Ramos (cell line): ENCODE data around the gene MEGF10.

Experiments used
- in situ Hi-C: fragments of 300-500 bp; cut with MboI; formaldehyde crosslinking; loops from one replicate; pipeline ENCODE4 v1.14.3; 2022; ENCODE audit warnings: low sequenced_read_pairs; ENCODE audit not compliant: unreplicated experiment

Gene MEGF10

DNA sequence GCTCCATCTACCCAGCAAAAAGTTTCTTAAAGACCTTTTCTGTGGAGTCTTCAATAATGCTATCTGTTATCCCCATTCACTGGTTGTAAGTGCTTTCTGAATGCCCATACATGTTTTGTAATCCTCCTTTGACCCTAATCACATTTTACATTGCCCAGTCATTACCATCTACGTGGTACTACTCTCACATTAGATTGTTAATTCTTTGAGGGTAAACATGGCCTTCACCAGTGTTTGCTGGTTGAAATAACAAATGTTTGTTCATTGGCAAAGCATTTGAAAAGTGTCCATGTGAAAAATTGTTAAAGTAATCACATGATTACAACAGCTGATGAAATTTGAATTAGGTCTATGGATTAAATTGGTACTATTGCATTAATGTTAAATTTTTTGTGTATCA, 31.8 kb downstream of the MEGF10 start:
- in situ Hi-C loops: no loop called here

DNA sequence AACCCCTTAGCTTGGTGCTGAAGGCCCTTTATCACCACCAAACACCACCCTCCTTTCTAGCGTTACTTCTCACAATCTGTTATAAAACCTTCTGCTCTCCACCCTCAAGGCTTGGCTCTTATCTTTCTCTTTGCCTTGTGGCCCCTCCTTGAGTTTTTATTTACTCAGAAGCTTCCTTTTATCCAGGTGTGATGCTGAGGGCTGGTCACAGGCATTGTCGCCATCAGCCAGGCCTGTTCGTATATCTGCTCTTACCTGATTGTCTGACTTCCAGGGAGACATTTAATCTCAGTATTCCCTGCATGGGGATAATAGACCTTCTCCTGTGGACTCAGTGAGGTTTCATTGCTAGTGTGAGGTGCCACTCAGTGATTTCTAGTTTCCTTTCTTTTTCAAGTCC, 34.2 kb downstream of the MEGF10 start:
- in situ Hi-C loops: no loop called here

DNA sequence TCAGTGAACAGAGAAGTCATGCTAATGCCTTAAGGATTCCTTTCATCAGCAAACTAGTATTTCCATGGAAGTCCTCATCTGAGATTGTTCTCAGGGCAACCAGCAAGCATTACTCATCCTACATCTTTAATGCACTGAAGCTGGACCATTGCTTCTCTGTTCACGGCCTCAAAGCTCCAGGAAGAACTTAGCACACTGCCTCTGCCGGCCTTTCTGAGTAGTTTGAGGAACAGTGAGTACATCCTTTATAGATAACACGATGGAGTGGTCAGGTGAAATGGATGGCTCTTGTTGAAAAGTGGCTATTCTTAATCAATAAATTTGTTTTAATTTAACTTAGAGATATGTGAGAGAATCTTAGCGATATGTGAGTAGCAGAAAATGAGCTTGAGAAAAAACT, 35.8 kb downstream of the MEGF10 start:
- in situ Hi-C loops: no loop called here

DNA sequence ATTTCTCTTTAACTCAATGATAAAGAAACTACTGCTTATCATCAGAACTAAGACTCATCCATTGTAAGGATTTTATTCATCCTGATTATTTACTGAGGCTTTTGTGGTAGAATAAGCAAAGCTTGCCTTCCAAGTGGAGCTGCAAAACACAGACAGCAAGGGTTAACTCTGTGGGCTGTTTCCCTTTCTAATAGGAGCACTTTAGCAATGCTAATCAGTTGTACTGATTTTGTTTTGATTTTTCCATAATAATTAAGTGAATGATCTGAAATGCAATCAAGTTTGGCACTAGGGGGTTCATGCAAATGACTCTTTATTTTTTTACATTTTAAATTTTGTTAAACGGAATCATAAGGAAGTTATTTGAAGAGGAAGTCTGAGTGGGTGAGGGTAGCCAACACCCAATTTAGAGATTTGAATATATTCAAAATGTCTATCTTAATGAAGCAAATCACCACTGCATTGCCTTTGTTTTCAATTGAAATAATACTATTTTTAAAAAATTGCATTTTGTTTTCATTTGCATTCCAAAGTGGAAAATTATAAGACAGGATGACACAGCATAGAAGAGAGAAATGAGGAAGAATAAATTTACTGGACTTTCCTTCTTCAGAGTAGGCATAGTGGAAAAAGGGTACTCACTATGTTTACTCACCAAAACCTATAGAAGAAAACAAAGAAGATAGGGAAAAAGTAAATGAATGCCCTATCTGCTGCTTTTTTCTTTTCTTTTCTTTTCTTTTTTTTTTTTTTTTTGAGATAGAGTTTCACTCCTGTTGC, 36.6 kb downstream of the MEGF10 start:
- in situ Hi-C loops: no loop called here

DNA sequence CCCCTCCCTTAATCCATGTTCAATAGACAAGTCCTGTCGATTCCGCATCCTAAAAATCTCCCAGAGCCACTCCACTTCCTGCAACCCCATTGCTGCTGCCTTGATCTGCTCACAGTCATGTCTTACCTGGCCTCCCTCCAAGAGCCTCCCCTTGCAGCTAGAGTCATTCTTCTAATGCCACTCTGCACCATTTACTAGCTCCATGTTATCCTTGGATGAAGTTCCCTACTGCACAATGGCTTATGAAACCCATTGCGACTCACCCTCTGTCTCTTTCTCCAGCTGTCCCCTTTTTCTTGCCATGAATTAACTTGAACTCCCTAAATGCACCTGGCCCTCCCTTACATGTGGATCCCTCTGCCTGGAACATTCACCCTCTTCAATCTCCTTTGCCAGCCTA, 39.5 kb downstream of the MEGF10 start:
- in situ Hi-C loops: no loop called here

DNA sequence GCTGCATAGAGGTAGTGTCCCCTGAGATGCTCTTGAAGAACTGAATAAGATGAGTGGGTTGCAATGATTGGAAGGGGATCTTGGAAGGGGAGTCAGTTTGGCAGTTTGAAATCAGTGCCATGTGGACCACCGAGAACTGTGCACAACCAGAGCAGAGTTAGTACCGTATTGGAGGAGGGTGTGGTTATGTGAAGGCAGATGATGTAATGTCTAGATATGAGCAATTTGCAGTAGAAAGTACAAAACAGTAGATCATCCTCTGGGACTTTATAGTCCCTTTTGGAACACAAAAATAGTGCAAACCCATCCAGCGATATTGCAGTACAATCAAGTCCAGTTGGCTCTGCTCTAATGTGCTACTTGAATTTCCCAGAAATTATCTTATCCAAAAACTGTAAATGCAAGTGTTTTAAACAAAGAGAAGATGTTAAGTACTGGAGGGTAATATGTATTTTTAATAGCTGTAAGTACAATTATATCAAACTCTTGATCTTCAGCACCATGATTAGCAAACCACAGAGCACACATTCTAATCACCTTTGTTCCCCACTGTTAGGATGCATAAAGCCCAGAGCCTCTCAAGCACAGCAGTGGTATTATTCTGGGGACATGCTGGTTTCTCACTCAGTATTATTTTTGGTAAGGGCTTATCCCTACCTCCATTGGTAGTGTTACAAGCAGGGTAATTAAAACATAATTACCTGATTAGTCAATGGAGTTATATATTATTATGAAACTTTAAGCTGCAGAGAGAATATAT, 41.5 kb downstream of the MEGF10 start:
- in situ Hi-C loops: no loop called here

DNA sequence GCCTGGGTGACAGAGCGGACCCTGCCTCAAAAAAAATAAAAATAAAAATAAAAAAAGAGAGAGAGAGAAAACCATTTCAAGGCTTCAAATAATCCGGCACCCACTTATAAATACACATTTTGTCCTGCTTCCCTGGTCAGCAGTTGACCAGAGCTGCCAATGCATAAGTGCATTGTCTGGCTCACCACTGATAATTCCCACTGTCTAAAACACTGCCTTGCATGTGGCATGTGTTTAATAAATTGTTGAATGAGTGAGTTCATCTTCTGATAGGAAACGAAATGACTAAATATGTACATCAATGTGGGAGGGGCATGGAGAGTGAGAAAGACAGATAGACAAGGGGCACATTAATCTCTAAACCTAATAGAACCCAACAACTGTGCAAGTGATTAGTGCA, 42.9 kb downstream of the MEGF10 start:
- in situ Hi-C loops: no loop called here

DNA sequence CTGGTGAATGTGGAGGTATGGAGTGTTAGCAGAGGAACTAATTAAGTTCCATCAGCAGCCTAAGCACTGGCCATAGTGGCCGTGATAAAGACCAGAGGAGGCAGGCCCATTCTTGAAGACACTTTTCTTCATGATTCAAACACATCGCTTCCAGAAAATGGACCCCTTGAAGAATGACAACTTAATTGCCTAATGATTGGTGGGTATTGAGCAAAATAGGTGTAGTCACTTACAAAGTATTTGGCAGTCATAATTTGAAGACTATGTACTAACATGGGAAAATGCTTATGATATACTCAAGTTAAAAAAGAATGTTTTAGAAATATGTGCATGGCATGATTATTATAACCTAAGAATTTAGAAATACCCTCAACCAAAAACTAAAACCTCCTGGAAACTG, 44.8 kb downstream of the MEGF10 start:
- in situ Hi-C loops: no loop called here

DNA sequence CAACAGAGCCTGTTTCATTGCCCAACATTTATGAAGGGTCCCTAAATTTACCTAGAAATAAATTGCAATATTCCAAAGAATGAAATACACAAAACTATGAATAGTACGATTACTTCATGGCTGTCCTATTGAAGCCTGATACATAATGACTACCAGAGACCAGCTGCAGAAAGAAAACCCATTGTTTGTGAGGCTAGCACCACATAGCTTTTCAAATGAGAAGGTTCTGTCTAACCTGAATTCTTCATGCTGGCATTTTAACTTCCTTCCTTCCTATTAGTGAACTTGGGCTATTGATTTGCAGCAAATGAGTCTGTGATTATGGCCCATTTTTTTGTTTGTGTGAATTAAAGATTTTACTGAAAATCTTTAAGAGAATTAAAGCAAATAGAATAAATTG, 47.3 kb downstream of the MEGF10 start:
- in situ Hi-C loops: no loop called here

DNA sequence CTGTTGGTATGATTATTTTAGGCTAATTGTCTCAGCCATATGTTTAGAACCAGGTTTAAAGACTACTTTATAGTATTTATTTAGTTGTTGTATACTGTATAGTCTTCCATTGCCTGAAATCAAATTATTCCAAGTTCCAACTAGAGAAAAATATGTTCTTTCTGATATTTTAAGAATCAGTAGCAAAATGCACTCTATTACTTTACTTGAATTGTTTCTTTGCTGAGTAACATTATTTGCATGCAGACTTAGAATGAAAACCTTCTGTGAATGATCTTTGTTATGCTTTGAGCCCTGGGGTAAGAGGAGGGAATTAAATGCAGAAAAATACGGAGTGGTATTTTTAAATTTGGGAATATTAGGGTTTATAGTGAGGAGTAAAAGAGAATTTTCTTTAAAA, 47.9 kb downstream of the MEGF10 start:
- in situ Hi-C loops: no loop called here

DNA sequence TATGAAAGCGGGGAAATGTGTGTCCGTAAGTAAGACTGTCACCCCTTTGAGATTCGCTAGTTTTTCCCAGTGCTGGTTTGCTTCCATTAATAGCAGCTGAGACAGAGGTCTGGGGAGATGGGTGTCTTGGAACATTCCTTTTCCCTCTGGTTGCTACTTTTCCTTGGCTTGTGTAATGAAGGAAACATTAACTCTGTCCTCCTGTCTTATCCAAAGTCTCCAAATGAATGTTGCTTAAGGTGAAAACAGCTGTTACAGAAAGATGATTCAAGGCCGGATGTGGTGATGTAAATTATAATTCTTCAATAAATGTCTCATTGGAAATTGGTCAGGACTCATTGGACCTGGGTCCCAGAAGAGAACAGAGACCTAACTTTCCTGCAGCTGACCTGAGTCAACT, 50.0 kb downstream of the MEGF10 start:
- in situ Hi-C loops: no loop called here

DNA sequence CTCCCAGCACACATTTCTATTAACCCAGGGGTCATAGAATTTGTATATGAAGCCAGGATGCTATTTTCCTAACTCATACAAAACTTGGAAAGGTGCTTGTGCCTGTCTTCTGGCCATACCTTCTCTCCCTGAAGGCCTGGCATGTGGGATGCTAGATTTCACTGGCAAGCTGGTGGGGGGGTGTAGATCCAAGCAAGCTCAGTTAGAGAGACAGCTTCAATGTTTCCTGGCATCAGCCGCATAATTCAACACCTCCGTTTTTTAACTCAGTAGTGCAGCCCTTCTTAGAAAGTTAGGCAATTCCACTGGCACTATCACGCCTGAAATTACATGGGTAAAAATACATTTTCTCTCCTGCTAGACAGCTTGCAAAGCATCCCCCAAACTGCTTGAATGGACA, 51.8 kb downstream of the MEGF10 start:
- in situ Hi-C loops: no loop called here

DNA sequence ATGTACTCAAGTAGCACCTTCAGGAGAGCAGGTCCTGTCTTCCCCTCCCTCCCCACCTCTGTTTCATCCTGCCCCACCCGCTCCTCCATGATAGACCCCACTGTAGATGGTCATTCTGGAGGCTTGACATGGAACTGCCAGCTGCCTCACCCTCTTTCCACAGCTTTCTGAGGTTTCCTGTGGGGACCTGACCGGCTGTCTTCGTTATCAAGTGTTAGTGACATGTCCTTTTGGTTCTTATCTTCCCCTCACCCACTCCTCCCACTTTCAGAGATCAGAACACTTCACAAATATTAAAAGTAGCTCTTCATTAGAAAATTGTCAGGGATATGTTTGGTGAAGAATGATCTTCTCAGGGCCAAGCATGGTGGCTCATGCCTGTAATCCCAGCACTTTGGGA, 52.7 kb downstream of the MEGF10 start:
- in situ Hi-C loops: no loop called here

DNA sequence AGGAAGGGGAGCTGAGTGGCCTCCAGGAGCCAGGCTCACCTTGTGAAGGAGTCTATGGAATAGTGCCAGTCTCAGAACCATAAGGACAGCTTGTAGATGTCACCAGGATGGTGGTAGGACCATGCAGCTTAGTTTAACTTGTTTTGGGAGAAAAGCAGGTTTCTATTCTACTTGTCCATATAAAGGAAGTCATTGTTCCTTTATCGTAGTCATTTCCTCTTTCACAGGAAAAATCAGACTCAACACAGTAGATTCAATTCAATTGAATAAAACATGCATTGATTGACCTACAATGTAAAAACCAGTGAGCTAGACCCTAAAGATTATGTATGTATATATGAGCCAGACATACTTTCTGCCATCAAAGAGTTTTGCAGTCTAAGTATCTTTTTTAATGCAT, 53.3 kb downstream of the MEGF10 start:
- in situ Hi-C loops: no loop called here

DNA sequence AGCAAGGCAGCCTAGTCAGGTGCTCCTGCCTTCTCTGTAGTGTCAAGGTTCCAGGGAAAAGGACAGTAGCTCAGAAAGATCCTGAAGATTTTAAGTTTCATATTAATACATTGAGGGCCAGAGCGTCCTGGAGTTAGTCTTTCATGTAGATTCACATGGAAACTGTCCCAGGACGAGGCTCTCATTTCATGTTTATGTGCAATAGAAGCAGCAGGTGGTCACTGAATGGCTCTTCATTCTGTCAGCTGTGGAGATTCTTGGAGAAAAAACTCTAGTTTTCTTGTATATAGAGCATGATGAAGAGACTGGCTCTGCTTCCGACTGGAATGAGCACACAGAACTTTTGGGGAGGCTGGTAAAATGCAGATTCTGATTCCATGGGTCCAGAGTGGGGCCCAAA, 54.3 kb downstream of the MEGF10 start:
- in situ Hi-C loops: no loop called here

DNA sequence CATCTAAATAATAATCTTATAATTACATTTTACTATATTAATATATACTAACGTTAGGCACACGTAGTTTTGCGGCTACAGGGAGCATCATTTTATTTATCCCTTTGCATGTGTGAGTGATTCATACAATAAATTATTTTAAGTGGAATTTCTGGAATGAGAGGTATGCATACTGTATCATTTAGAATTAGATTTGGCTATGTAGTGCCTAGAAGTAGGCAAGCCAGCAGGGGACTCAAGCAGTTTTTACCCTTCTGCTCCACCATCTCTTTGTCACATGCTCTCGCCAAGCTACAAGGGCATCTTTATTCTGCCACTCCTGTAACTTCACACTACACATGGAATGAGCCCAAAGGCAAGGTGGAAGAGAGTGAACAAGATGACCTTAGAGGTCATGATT, 60.8 kb downstream of the MEGF10 start:
- in situ Hi-C loops: no loop called here

DNA sequence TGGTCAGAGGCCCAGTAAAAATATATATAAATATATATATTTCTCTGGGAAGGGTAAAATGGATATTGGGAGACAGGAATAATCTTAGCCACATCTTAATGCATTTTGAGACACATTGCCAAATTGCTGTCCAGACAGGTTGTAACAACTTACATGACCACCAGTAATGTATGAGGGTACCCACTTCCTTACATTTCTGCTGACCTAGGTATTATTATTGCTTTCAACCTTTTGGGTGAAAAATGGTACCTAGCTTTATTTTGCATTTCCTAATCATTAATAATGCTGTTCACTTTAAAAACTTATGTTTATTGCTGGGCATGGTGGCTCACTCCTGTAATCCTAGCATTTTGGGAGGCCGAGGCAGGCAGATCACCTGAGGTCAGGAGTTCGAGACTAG, 61.5 kb downstream of the MEGF10 start:
- in situ Hi-C loops: no loop called here

DNA sequence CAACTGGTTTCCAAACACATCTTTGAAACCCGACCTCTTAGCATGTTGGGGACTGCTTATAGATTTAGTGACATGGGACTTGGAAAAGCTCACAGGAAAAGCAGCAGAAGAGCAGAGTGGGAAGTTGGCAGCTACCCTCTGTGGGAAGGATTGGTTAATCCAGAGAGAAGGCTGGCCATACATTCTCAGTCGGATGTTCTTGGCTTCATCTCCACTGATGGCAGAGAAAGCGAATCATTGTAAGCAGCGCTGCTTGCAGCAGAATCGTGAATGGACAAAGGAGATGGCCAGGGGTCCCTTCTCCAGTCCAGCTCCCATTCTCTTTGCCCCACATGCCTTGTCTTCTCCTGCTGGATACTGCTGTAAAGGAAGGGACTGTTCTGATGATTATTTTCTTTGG, 62.7 kb downstream of the MEGF10 start:
- in situ Hi-C loops: no loop called here

DNA sequence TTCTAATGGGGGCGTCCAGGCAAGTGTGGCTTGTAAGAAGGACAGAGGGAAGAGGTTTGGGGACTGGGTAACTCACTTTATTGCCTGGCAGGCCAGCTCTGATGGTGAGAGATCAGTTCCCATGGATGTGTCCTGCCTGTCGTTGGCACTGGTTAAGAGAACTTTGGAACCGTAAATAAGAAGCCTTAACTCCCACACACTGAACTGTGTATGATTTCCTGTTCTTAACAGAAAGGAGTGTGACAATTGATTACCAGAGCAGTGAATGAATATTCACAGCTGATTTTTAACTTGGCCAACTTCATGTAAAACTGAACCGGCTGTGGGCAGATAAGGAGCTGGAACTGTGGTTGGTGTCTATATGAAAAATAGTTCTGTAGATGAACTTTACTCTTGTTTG, 63.2 kb downstream of the MEGF10 start:
- in situ Hi-C loops: no loop called here

DNA sequence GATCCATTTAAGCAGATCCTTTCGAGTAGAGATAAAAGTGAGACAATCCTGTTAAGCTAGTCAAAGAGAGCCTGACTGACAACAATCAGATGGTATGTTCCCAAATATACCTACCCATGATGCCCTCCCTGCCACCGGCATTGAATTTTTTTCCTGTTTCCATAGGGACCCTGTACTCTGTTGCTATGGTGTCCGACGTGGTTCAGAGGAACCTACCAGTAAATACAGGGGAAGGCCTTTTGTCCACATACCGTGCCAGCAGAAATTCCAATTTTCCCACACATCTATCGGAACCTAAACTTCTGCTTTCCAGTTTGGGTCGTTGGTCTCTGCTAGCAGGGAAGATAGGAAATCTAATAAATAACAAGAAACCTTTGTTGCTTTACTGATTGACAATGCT, 64.7 kb downstream of the MEGF10 start:
- in situ Hi-C loops: no loop called here

DNA sequence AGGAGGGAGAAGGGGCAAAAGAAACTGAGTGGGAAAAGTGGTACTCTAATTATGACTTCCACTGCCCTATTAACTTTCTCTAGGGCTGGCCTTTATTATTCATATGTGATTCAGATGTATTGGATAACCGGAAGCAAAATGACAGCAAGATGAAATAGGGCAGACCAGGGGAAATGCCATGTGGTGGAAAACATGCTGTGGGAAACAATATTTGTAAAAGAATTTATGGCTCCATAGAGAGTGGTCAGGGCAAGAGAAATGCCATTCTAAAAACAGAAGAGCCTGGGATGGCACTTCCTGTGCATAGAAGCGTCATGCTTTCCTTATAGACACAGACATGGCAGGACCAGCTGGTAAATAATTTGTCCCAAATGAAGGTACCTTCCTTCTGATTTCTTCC, 67.7 kb downstream of the MEGF10 start:
- in situ Hi-C loops: no loop called here

DNA sequence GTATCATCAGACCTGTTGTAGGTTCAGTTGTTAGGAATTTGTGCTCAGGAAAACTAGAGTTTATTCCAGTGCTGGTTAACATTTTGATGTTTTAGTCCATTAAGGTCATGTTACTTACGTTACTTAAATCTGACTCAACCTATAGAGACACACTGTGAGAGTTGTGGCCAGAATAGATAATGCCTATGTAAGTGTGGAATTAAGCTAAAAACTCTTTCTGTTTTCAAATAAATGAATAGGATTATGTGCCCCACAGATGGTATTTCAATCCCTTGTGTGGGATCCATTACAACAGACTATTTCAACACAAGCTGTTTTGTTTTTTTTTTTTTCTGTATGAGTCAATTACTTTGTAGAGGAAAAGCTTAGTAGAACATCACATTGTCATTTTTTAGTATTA, 68.1 kb downstream of the MEGF10 start:
- in situ Hi-C loops: no loop called here
